ENCODE measurements around the gene CHN1. TPM values are rescaled to one million over a fixed set of nuclear protein-coding genes. Genes with fewer than 3 reads are reported as not detected.
A peak's percentile ranks its signal among the peaks of the same experiment; 100 is the strongest.

Gene CHN1
- total RNA-seq, 1 donor, result 2.3 TPM

DNA sequence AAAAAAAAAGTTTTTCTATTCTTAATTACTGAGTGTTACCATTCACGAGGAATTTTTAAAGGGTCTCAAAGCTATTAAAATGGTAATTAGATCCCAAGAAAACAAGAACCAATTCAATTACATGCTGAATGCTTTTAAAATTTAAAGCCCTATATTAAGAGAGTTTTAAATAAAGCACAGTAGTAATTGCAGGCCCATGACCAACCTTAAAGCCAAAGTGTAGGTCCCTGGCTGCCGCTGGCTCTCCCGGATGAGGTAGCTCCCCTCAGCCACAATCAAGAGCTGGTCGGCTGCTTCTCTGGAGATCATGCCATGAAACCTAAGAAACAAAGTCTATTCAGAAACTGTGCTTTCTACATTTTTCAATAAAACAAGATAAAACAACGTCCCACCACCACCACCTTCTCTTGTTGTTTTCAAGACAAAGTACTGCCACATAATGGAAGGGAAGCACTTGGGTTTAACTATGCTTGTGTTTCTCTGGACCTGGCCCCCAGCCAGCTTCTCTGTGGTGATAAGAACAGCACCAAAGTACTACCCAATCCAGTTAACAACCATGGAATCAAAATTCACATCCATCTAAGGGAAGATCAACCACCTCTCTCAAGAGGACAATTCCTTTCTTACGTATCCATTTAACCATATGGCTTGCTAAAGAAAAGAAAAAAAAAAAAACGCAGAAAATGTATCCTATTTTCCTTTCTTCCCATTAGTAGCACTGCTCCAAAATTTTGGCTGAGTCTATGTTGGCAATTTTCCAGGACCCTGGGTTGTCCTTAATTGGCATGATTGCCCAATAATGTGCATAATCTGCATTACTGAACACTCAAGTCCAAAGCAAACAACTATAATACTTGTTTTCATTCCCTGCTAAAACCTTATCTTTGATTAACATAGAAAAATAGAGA, 90.1 kb downstream of the CHN1 start:
- peak; percentile 13 for DNase-seq (ENCODE audit: low read depth)
- TF ChIP-seq, protein P1, sequence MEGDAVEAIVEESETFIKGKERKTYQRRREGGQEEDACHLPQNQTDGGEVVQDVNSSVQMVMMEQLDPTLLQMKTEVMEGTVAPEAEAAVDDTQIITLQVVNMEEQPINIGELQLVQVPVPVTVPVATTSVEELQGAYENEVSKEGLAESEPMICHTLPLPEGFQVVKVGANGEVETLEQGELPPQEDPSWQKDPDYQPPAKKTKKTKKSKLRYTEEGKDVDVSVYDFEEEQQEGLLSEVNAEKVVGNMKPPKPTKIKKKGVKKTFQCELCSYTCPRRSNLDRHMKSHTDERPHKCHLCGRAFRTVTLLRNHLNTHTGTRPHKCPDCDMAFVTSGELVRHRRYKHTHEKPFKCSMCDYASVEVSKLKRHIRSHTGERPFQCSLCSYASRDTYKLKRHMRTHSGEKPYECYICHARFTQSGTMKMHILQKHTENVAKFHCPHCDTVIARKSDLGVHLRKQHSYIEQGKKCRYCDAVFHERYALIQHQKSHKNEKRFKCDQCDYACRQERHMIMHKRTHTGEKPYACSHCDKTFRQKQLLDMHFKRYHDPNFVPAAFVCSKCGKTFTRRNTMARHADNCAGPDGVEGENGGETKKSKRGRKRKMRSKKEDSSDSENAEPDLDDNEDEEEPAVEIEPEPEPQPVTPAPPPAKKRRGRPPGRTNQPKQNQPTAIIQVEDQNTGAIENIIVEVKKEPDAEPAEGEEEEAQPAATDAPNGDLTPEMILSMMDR (IDR thresholded peaks at IDR 0.05; ENCODE audit: insufficient read depth, low read length), result no peak
- no peak overlapping the region for H3K4me3 ChIP-seq (ENCODE audit: low read depth, low read length)

DNA sequence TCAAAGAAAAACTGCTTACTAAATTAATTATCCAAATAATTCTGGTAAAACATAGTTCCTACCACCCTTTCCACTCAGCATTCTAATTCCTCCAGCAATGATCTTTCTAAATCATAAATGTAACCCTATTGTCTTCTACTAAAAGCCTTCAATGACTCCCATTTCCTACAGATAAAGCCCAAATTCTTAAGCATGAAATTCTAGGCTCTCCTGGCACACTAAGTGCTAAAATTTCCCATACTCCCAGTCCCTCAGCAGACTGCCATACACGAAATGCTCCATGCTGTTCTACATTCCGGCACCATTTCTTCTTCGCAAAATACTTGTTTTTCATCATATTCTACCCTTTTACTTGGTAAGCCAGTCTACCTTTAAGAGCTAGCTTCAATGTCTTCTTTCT, 96.9 kb downstream of the CHN1 start:
- no peak overlapping the region for H3K4me3 ChIP-seq (ENCODE audit: low read depth, low read length)
- DNase-seq (ENCODE audit: low read depth), result no peak
- TF ChIP-seq, protein P1 (IDR thresholded peaks at IDR 0.05; ENCODE audit: insufficient read depth, low read length), result no peak

DNA sequence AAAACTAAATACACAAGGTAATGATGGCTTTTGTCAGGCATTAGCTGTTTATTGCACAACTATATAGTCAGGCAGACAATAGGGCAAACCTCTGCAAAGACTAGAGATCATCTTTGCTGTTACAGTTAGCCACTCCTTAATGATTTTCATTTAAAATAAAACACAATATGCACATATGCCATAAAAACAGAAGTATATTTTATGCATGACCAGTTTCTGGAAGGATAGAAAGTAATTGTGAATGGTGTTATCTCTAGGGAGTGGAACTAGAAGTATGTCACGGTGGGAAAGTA, 102.0 kb downstream of the CHN1 start:
- H3K4me3 ChIP-seq (ENCODE audit: low read depth, low read length), result no peak overlapping the region
- TF ChIP-seq, protein P1 (IDR thresholded peaks at IDR 0.05; ENCODE audit: insufficient read depth, low read length), result no peak
- DNase-seq (ENCODE audit: low read depth), result no peak

DNA sequence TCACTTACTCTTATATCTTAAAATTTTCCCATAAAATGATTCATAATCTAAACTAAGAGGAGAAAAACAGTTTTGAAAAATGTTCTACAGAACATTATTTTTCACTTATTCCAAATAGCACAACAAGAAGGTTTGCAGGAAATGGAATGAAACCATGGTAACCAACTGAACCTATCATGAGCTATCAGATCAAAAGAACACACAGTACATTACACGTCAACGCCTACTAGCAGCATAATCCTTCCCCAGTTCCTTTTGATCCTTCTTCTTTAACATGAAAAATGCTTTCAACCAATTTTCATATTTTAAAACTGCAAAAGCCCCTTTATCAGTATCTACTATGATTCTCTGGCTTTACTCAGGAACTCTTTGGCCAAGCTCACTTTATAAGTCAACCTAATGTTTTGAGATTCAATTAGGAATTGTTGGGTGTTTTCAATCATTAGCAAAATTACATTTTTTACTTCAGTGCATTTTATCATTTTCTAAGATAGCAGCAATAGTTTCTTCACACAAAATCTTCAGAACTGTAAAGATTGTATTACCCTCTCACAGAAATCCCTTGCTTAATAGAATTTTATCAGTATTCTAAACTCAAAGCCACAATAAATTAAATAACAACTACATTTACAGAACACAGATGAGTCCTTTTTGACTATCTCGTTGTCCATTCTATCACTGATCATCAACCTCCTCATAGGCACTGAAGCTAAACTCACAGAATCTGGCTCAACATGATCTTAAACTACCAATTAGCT, 102.5 kb downstream of the CHN1 start:
- TF ChIP-seq, protein P1 (IDR thresholded peaks at IDR 0.05; ENCODE audit: insufficient read depth, low read length), result no peak
- no peak for DNase-seq (ENCODE audit: low read depth)
- no peak overlapping the region for H3K4me3 ChIP-seq (ENCODE audit: low read depth, low read length)

DNA sequence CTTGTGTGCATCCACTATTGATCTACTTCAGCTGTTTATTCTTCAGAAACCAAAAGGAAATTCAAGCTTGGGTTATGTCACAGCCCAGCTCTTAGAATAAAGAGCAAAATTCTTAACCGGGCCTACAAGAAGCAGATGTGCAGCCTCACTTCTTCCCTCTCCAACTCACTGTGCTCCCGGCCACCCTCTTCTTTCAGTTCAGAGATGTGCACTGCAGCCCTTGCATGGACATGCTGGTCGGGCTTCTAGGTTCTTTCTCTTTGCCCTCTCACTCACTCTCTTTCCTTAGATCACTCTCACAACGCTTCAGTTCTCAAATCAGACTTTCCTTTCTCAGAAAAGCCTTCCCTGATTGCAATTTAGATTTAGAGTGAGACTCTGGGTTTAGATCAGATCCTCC, 104.1 kb downstream of the CHN1 start:
- peak; percentile 19 for DNase-seq (ENCODE audit: low read depth)
- TF ChIP-seq, protein P1 (IDR thresholded peaks at IDR 0.05; ENCODE audit: insufficient read depth, low read length), result peak; percentile 17
- H3K4me3 ChIP-seq (ENCODE audit: low read depth, low read length), result no peak overlapping the region

DNA sequence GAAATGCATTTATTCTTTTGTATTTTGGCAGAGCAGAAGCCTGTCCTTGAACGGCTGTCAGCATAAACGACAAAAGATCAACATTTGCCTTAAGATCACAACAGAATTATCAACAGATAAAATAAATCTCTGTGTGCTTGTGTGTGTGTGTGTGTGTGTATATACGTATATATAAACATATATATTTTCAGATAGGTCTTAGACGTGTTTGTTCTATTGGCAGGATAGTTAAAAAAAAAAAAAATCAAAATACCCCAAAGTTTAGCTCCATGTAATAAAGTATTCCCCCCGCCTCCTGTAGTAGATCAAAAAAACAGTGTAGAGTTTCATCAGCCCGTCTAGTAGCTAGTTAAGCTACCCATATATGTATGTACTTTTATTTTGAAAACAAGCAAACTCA, 107.9 kb downstream of the CHN1 start:
- DNase-seq (ENCODE audit: low read depth), result no peak
- TF ChIP-seq, protein P1 (IDR thresholded peaks at IDR 0.05; ENCODE audit: insufficient read depth, low read length), result no peak
- no peak overlapping the region for H3K4me3 ChIP-seq (ENCODE audit: low read depth, low read length)
